T-helper 22 cell (primary cell): ENCODE results near the gene INTS6L.

Experiments used
- DNase-seq: peaks from one replicate; pipeline ENCODE4 v3.0.0-alpha.2; 2020; ENCODE audit warnings: low read depth

Gene INTS6L

GRCh38 chrX:135520553-135521404, at the start of gene INTS6L:
INTS6L (plus strand) TSS chrX:135520660; CDS start chrX:135520993, 333 bp downstream.
- DNase-seq, result peak; percentile 78

GRCh38 chrX:135476378-135476777, 44.1 kb upstream of the INTS6L start:
- DNase-seq, result no peak

GRCh38 chrX:135477576-135477975, 42.9 kb upstream of the INTS6L start:
- no peak for DNase-seq

- no peak for DNase-seq
These were observed 40.4 kb upstream of the INTS6L start for GRCh38 chrX:135480076-135480475.

GRCh38 chrX:135481696-135482179, 38.7 kb upstream of the INTS6L start:
- no peak for DNase-seq

GRCh38 chrX:135484641-135485289, 35.7 kb upstream of the INTS6L start:
- DNase-seq, result no peak

- no peak for DNase-seq
These were observed 30.9 kb upstream of the INTS6L start for GRCh38 chrX:135489542-135489941.

- DNase-seq, result no peak
These were observed 29.4 kb upstream of the INTS6L start for GRCh38 chrX:135490979-135491514.

GRCh38 chrX:135494453-135494852, 26.0 kb upstream of the INTS6L start:
- DNase-seq, result no peak

GRCh38 chrX:135497736-135498135, 22.7 kb upstream of the INTS6L start:
- no peak for DNase-seq

- DNase-seq, result no peak
These were observed 22.2 kb upstream of the INTS6L start for GRCh38 chrX:135498236-135498635.

GRCh38 chrX:135505351-135505750, 15.1 kb upstream of the INTS6L start:
- no peak for DNase-seq

- DNase-seq, result no peak
These were observed 10.6 kb upstream of the INTS6L start for GRCh38 chrX:135509885-135510284.

- no peak for DNase-seq
These were observed 7.8 kb upstream of the INTS6L start for GRCh38 chrX:135512508-135513129.

GRCh38 chrX:135513130-135513515, 7.3 kb upstream of the INTS6L start:
- DNase-seq, result no peak

- DNase-seq, result no peak
These were observed 4.1 kb upstream of the INTS6L start for GRCh38 chrX:135516376-135516775.

- DNase-seq, result no peak
These were observed 2.3 kb upstream of the INTS6L start for GRCh38 chrX:135518161-135518560.

- DNase-seq, result no peak
These were observed 373 bp upstream of the INTS6L start for GRCh38 chrX:135520022-135520552.

- peak; percentile 80 for DNase-seq
These were observed 1.1 kb downstream of the INTS6L start for GRCh38 chrX:135521405-135522131.

- DNase-seq, result no peak
These were observed 1.7 kb downstream of the INTS6L start for GRCh38 chrX:135522132-135522530.

GRCh38 chrX:135522878-135523693, 2.6 kb downstream of the INTS6L start:
- no peak for DNase-seq
